Iris pigment epithelial cell (primary cell): ENCODE results near the gene DPP9.
"Not testable (repeated sequence)": the region's sequence is repeated elsewhere in the genome, so short reads cannot be mapped to it uniquely, and the experiment has no call there.

Experiments used
- DNase-seq: peaks from one replicate; pipeline ENCODE4 v3.0.0-alpha.2; 2011; ENCODE audit warnings: low read depth

DPP9 gene

DNA sequence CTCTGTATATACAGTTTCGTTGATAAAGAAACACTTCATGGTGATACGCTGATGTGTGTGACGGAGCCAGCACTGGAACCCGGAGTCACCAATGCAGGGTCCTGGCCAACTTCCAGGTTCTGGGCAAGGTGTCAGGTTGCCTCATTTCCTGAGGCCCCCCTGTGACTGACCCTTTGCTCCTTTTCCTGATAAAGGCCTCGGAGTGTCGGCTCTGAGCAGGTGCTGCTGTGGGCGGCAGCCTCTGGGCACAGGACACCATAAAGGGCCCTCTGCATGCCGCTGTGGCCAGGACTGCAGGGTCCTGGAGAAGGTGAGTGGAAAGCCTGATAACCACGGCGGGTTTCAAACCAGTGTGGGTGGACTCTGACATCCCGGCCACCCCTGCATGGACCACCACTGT is 36.2 kb downstream of the DPP9 start:
- DNase-seq: no peak

DNA sequence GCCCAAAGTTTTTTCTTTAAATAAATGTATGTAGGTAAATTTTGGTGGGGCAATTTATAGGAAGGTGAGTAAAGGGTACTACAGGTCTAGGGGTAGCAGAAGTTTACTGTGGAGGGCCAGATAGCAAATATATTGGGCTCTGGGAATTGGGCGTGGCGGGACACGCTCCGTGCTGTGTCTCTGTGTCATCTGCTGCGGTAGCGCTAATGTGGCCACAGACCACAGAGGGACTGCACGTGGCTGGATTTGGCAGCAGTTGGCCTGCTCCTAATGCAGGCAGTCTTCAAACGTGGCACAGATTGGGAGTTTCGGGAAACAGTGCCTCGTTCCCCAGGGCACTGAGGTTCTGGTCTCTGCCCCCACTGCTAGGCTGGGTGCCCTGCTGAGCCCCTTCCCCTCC is 36.9 kb downstream of the DPP9 start:
- no peak for DNase-seq

DNA sequence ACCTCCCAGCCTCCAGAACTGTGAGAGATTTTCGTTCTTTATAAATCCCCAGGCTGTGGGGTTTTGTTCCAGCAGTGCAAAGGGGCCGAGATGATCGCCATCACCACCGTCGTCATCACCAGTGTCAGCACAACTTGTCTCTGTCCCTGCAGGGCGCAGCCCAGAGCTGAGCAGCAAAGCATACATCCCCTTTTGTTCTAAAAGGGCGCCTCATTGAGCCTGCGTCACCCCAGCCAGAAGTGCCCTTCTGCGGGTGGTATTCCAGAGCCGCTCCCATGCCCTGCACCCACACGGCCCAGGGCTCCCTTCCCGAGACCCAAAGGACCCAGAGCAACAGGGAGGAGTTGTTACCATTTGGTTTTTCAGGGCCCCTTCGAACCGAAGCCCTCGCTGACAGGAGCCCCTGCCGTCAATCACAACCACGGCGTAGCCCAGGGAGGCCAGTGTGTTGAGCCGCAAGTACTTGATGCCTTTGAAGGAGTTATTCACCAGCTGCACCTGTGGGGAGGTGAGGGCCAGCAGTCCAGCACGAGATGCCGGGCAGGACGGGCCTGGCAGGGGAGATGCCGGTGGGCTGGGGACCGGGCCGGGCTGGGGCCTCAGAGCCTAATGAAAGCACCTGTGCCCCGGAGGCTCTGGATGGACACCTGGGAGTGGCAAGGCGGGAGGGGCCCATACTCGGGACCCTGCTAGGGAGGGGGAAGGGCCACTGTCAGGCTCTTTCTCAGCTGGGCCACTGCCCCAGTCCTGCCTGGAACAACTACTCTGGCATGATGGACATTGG is 39.1 kb downstream of the DPP9 start:
- no peak for DNase-seq

DNA sequence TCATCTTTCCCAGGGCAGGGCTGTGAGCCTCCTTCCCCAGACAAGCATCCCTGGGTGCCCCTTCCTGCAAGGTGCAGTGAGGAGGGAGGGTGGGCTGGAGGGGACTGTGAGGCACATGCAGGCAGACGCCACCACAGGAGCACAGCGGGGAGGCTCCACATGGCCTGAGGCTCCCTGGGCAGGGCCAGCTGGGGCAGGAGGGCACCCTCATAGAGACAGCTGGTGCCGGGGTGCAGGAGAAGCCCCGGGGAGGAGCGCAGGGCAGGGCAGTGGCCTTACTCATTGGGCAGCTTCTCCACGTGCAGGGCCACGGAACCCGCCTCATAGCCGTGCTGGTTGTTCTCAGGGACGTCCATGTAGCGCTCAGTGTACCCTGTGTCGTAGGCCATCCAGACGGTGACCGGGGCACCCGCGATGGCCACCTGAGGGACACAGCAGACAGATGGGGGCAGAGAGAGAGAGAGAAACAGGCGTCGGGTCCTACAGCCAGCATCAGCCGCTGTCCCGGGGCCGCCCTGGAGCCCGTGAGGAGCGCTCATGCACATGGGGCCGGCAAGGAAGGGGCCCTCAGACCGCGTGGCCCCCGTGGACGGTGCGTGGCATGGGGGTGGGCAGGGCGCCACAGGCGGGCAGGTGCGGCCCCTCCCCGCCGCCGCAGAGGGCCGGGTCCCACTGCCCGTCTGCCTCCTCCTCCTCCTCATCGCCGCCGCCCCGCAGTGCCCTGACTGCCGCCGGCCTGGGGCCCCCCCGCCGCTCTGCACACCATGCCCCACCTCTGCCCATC is 41.0 kb downstream of the DPP9 start:
- DNase-seq: no peak

DNA sequence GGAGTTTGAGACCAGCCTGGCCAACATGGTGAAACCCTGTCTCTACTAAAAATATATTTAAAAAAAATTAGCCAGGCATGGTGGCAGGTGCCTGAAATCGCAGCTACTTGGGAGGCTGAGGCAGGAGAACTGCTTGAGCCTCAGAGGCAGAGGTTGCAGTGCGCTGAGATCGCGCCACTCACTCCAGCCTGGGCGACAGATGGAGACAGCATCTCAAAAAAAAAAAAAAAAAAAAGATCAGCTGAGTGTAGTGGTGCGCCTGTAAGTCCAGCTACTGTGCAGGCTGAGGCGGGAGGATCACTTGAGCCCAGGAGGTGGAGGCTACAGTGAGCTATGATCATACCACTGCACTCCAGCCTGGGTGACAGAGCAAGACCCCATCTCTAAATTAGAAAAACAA is 43.6 kb downstream of the DPP9 start:
- DNase-seq: not testable (repeated sequence)

DNA sequence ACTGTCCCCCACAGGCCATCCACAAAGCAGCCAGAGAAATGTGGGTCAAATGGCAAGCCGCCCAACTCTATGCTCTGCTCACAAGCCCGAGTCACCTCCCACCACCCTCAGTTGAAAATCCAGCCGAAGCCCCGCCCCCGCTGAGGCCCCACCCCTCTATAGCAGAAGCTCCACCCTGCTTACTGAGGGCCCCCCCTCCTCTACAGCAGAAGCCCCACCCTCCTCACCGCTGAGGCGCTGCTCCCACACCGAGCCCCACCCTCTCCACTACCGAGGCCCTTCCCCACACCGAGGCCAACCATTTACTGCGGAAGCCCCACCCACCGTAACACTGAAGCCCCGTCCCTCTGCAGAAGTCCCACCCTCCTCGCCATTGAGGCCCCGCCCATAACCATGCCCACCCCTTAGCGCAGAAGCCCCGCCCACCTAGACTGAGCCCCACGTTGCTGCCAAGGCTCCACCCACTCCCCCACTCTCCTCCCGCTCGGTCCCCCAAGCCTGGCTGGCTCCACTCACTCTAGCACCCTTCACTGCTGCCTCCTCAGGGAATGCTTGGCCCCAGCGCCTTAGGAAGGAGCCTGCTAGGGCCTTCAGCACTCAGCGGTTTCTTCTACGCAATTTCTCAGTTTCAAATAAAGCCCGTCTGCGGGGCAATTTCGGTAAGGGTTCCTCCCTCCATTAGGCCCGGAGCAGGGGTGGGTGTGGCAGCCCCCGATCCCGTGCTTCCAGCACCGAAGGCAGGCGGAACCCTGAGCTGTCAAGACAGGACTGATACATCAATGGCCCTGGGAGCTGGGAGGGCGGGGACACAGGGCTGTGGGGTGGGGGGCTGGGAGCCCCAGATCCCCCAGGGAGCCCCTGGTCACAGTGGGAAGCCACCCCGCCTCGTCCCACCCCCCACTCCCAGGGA is 44.5 kb downstream of the DPP9 start:
- DNase-seq: peak; percentile 31

DNA sequence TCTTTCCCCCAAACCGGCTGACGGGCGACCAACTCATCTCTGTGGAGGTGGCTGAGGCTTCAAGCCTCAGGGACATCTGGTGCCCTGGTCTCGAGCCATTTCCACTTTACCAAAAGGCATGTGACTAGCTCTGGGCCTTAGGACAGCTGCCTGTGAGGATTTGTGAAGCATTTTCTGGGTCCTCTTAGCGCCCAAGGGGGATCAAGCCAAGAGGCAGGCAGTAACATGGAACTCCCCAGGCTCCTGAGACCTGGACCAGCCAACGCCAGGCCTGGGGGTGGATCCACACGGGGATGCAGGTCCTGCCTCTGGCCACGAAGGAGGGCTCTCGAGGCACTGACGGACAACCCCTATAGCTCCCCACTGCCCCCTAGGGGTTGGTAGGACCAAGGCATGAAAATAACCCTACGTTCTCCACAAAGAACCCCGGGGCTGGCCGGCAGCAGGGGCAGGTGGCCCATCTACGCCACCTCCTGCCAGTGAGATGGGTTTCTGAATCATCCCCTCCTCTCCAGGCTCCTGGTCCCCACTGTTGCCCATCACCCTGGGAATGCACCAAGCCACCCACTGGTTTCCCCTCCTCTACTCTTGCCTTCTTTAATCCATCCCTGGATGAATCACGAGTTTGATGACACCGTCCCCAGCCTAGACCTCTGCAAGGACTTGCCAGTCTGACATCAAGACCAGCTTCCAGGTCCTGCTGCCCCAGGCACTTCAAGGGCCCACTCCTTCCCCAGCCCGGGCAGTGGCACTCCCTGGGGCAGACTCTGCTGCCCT is 46.5 kb downstream of the DPP9 start:
- DNase-seq: peak; percentile 63

DNA sequence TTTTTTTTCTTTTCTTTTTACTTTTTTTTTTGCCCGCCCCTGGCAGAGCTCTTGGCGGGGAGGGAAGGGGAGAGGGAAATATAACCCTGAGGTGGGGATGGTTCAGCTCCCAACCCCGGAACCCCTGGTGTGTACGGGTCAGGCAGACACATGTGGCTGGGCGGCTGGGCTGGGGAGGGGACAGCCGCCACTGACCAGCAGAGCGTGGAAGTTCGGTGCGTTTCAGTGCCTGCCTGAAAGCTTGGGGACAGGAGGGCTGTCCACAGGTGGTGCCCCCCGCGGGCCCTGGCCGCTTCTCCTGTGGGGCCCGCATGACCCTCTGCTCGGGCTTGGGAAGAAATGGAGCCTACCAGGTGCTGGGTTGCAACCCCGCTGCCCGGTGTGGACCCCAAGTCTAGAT is 48.3 kb downstream of the DPP9 start:
- no peak for DNase-seq

DNA sequence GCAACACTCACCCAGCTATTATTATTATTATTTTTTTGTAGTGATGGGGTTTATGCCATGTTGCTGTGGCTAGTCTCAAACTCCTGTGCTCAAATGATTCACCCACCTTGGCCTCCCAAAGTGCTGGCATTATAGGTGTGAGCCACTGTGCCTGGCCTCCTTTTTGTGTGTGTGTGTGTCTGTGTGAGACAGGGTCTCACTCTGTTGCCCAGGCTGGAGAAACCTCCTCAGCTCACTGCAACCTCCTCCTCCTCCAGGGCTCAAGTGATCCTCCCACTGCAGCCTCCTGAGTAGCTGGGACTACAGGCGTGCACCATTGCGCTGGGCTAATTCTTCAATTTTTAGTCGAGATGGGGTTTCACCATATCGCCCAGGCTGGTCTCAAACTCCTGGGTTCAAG is 49.9 kb downstream of the DPP9 start:
- DNase-seq: no peak

DNA sequence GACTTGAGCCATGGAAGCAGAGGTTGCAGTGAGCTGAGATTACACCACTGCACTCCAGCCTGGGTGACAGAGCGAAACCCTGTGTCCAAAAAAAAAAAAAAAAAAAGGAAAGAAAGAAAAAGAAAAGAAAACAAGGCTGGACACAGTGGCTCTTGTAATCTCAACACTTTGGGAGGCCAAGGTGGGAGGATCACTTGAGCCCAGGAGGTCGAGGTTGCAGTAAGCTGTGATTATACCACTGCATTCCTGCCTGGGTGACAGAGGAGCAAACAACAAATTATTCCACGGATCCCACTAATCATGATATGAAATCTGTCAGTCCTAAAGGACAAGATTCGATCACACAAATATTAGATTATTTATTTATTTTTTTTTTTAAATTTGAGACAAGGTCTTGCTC is 50.4 kb downstream of the DPP9 start:
- no peak for DNase-seq

DNA sequence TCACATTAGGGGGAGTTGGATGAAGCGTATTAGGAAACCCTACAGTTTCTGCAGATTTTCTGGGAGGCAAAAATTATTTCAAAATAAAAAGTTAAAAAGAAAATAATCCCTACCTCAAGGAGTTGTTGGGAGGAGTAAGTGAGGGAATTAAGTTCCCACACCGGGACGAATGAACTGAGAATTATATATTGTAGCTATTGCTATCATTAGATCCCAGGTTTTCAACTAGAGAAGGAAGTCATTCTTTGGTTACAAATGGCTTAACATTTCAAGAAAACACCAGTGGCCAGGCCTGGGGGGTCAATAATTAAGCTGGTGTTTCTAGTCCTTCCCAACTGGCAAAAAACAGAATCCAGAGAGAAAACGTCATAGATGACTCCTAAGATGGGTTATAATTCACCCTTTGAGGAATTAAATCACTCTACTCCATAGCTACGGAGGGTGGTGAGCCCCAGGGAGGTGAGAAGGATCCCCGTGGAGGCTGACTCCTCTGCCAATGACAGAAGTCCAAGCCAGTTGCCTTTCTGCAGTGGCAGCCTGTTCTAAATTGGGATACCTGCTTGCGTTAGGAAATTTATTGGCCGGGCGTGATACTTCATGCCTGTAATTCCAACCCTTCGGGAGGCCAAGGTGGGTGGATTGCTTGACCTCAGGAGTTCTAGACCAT is 52.3 kb downstream of the DPP9 start:
- no peak for DNase-seq

DNA sequence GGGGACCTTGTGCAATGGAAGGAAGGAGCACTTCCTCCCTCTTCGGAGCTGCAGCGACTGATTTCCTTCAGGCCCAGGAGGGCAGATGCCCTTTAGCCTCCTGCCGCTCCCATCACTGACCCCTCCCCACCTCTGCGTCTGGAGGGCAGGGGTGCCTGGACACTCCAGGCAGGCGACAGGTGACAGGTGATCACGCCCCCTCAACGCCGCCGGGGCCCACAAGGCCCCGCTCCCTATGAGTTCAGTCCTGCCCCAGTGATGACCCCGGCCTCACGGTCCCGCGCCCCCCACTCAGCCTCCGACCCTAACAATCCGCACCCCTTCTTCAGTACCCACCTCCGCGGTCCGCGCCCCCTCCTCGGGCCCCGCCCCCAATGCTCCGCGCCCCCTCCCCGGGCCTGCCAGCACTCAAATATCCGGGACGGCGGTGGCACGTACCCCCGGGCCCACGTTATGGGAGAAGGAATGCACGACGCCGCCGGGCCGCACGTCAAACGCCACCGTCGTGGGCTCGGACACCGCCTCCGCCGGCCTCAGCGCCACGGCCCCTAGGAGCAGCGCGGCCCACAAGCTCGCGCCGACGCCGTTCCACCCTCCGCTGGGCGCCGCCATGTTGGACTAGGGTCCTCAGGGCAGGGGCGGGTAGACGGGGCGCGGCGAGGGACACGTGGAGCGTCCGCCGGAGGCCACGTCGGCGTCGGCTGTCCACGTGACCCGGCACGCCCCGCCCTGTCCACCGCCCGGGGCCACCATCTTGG is 53.7 kb downstream of the DPP9 start, which contains the start of gene MYDGF:
TSS of gene MYDGF (minus strand) at position 620 of the 758 bp plus-strand sequence. CDS start at position 612, 8 bp downstream.
- peak; percentile 91 for DNase-seq

DNA sequence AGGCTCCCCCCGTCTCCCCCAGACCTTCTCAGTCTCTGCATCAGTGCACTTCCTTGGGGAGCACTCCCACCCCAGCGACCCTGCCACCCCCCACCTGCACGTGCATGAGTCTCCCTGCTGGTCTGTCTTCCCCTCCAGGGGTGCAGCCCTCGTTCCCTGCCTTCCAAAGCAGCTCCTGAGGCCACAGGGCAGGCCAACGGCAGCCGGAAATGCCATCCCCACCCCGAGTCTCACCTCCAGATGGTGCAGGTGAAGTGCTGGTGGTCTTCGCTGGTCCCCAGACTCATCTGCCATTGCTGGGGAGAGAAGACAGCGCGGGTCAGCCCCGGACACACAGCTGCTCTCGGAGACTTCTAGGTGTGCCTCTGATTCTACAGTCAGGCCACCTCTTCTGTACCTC is 59.0 kb downstream of the DPP9 start:
- DNase-seq: no peak

DNA sequence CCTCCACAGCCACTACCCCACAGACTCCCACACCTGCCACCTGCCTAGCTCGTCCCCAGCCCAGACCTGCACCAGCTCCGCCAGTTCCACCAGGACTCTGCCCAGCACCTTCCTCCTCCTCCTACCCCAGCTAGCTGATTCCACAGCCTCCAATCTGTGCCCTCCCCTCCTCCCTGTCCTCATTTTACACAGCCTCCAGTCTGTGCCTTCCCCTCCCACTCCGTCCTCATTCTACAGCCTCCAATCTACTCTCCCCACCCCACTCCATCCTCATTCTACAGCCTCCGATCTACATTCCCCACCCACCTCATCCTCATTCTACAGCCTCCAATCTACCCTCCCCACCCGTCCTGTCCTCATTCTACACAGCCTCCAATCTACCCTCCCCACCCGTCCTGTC is 60.8 kb downstream of the DPP9 start:
- no peak for DNase-seq

DNA sequence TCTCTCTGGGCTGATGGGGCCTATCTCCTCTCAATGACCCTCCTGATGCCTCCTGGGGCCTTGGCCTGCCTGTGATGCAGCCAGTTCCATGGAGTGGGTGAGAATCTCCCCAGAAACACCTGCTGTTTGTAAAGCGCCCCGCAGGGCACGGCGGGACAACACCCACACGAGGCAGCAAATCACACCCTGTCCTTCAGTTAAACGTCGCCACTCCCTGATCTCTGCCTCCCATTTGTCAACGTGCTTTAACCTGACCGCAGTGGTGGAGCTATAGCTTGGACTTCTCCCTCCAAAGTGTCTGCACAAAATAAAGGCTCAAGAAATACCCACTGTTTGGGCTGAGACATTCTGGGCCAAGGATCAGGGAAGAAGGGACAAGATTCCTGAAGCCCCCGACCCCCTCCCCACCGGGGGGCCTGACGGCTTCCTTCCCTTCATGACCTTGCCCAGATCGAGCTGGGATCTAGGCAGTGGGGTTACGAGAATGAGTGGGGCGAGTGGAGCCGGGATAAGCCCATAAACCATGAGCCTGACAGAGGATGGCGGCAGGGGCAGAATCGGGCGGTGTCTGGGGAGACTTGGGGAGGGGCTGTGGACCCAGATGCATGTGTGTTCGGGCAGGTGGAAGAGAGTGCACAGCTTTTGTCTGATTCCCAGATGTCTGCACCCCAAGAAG is 61.5 kb downstream of the DPP9 start:
- DNase-seq: no peak

DNA sequence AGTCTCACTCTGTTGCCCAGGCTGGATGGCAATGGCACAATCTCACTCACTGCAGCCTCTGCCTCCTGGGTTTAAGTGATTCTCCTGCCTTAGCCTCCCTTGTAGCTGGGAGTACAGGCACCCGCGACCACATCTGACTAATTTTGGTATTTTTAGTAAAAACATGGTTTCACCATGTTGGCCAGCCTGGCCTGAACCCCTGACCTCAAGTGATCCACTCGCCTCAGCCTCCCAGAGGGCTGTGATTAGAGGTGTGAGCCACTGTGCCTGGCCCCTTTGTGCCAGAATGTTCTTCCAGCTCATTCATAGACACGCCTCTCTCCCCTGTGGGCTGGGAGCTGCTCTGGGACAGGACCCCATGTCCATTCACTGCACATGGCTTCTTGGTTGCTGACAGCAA is 62.6 kb downstream of the DPP9 start:
- DNase-seq: no peak

DNA sequence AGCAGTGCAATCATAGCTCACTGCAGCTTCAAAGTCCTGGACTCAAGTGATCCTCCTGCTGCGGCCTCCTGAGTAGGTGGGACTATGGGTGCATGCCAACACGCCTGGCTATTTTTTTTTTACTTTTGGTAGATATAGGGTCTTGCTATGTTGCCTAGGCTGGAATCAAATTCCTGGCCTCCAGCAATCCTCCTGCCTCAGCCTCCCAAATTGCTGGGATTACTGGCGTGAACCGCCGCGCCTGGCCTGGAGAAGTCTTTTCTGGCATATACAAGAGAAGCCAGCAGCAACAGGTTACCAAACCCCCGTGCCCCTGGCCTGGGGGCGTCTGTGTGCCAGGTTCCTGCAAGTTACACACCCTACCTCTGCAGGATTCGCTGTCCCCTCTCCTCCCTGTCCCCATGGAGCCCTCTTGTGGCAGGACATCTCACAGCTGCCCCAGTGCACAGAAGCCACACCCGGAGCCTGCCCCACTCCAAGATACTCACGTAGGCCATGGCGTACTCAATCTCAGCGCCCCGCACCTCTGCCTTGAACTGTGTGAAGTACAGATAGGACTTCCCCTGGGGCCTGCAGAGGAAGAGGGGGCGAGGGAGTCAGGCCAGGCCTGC is 63.4 kb downstream of the DPP9 start:
- no peak for DNase-seq

DNA sequence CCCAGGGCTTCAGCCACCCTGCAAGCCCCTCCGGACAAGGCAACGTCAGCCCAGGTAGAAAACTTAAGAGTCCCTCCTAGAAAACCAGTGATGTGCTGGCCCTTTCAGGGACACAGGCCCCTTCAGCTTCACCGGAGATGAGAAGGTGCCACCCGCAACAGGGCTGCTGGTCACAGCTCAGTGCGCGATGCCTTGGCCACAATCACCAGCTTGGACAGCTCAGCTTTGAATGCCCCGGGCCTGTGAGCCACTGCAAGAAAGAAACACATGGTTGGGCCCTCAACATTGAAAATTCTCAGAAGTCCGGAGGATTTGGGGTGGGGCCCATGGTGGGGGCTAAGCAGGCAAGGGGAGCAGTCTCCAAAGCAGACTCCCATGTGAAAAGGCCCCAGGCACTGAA is 65.8 kb downstream of the DPP9 start:
- DNase-seq: no peak

DNA sequence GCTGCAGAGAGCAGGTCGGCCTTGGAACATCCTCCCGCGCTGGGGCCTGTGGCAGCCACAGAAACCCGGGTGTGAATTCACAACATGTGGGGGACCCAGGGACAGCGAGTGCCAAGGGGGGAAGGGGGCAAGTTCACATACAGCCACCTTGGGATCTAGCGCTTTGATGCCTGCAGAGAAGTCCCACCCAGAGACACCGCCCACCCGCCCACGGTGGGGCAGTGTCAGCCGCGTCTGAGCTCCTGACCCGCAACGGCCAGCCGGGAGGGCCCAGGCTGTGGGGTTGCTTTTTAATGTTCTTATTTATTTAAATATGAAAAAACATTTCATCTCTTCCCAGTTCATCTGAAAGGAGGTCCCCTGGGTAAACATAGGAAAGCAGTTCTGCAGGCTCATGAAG is 66.4 kb downstream of the DPP9 start:
- DNase-seq: no peak
